Stimulated activated CD4-positive, alpha-beta T cell treated with anti-CD3 and anti-CD28 coated beads, Interleukin-4, amount 100 ng/mL, for 1 hour (primary cell): ENCODE measurements around the gene SLC26A8.
"Not testable (repeated sequence)": the region's sequence is repeated elsewhere in the genome, so short reads cannot be mapped to it uniquely, and the experiment has no call there.

Experiments
- DNase-seq: peaks from one replicate; pipeline ENCODE4 v3.0.0-alpha.2; 2020

SLC26A8 gene

GRCh38 chr6:35941170-35941569 is 83.3 kb downstream of the SLC26A8 start:
- not testable (repeated sequence) for DNase-seq

- not testable (repeated sequence) for DNase-seq
Measured at GRCh38 chr6:35940014-35940413, 84.4 kb downstream of the SLC26A8 start.

- not testable (repeated sequence) for DNase-seq
Measured at GRCh38 chr6:35939259-35939658, 85.2 kb downstream of the SLC26A8 start.

DNA sequence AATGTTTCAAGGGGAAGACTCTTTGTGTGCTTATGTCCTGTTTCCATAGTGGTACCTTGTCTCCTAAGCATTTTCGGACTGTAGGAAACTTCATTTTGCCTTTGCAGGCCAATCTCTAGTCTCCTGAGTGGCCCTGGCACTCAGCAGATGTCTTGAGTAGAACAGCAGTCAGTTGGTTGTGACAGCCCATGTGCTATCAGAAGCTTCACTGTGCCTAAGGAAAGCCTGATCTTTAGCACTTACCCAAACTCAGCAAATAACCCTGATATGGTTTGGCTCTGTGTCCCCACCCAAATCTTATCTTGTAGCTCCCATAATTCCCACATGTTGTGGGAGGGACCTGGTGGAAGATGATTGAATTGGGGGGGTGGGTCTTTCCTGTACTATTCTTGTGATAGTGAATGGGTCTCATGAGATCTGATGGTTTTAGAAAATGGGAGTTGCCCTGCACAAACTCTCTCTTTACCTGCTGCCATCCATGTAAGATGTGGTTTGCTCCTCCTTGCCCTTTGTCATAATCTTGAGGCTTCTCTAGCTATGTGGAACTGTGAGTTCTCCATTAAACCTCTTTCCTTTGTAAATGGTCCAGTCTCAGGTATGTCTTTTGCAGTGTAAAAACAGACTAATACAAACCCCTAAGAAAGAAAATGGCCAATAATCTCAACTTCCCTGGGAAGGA is 87.6 kb downstream of the SLC26A8 start:
- no peak for DNase-seq

DNA sequence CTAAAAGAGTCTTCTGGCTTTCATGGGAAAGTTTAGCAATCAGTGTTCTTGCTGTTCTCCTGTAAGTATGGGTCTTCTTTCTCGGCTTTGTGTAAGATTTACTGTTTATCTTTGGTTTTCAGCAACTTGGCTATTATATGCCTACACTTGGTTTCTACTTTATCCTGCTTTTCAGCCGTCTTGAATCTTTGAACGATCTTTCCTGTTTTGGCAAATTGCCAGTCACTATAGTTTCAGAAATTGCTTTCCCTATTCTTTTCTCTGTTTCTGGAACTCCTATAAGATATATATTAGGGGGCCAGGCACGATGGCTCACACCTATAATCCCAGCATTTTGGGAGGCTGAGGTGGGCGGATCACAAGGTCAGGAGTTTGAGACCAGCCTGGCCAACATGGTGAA is 89.0 kb downstream of the SLC26A8 start:
- no peak for DNase-seq

DNA sequence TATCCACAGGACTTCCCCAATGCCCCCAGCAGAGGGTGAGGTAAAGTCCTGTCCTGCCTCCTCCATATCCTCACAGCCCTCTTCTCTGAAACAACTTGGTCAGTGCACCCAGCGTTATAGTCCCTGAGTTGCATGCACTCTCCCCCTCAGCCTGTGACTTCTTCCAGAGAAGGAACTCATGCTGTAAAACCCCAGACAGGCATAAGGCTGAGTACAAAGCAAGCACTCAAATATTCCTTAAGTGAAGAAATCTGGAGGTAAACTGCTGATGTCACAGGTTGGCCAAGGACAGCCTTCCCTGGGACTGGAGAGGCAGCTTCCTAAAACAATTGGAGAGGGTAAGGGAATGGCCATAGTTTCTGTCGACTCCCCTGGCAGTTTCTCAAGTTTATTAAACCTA is 90.6 kb downstream of the SLC26A8 start:
- no peak for DNase-seq

DNA sequence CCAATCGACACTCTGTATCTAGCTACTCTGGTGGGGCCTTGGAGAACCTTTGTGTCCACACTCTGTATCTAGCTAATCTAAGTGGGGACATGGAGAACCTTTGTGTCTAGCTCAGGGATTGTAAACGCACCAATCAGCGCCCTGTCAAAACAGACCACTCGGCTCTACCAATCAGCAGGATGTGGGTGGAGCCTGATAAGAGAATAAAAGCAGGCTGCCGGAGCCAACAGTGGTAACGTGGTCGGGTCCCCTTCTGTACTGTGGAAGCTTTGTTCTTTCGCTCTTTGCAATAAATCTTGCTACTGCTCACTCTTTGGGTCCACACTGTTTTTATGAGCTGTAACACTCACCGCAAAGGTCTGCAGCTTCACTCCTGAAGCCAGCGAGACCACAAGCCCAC is 92.6 kb downstream of the SLC26A8 start:
- DNase-seq: not testable (repeated sequence)

- no peak for DNase-seq
Measured at GRCh38 chr6:35931120-35931561, 93.3 kb downstream of the SLC26A8 start.

DNA sequence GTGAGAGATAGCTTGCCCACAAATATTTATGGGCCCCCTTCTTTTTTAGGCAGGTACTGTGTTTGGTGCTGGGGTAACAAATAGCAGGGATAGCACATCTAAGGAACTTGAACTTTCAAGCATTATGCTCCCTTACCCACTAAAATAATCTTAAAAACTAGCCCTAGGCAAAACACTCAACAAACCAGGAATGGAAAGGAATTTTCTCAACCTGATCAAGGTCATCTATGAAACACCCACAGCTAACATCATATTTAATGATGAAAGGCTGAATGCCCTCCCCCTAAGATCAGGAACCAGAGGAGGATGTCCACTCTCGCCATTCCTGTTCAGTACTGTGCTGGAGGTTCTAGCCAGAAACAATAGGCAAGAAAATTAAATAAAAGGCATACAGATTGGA is 94.8 kb downstream of the SLC26A8 start:
- no peak for DNase-seq

DNA sequence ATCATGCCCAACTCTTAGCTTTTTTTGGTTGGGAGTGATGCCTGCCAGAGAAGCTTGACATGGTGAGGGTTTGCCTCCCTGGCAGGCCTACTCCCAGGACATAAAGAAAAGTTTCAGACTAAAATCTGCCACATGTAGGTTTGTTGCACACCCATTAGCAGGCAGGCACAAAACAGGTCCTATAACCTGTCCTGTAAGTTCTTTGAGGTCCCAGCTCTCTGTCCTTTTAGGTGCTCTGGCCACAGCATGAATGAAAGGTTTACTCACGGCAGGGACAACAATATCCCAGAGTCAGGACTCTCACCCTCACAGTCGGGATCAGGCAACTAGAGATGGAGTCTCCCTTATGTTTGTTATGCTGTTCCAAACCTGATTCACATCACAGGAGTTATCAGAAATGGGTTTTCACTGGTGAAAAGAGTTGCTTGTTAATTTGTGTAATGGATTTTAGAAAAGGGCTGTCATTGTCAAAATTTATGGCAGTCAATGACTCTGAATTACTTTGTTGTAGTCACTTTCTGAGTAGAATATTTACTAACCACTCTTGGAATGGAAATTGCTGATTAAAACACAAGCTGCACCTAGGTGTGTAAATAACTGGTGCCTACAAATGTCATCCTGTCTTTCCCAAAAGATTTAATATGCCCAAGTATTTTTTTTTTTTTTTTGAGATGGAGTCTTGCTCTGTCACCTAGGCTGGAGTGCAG is 97.8 kb downstream of the SLC26A8 start:
- no peak for DNase-seq

- no peak for DNase-seq
Measured at GRCh38 chr6:35925961-35926360, 98.5 kb downstream of the SLC26A8 start.

DNA sequence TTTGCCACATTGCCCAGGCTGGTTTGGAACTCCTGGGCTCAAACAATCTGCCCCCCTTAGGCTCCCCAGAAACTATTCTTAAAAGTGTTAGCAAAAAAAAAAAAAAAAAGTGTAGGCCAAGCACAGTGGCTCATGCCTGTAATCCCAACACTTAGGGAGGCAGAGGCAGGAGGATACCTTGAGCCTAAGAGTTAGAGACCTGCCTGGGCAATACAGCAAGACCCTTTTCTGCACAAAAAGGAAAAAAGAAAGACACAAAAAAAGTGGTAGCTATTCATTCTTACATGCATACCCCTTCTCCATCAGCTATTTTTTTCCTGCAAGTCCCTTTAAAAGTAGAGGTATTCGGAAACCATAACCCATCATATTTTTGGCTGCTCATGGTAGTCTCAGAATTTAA is 100.3 kb downstream of the SLC26A8 start:
- DNase-seq: no peak

DNA sequence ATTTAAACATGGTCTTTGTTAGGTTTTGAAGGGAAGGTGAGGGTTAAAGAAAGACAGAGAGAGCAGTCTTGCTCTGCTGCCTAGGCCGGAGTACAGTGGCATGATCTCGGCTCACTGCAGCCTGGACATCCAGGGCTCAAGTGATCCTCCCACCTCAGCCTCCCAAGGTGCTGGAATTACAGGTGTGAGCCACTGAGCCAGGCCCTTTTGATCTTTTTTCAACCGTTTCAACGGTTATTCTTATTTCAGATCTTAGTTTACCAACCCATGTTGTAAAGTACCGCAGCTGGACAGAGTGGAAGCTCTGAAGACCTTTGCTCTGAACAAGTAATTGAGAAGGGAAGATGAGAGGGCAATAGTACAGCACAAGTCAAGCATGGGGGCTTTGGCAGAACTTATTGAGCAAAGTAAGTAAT is 102.3 kb downstream of the SLC26A8 start:
- no peak for DNase-seq

GRCh38 chr6:35920793-35921732 is 103.4 kb downstream of the SLC26A8 start, which contains the start of gene SRPK1:
SRPK1 (minus strand) TSS chr6:35921098; CDS start chr6:35921056, 42 bp downstream.
- peak; percentile 88 for DNase-seq

DNA sequence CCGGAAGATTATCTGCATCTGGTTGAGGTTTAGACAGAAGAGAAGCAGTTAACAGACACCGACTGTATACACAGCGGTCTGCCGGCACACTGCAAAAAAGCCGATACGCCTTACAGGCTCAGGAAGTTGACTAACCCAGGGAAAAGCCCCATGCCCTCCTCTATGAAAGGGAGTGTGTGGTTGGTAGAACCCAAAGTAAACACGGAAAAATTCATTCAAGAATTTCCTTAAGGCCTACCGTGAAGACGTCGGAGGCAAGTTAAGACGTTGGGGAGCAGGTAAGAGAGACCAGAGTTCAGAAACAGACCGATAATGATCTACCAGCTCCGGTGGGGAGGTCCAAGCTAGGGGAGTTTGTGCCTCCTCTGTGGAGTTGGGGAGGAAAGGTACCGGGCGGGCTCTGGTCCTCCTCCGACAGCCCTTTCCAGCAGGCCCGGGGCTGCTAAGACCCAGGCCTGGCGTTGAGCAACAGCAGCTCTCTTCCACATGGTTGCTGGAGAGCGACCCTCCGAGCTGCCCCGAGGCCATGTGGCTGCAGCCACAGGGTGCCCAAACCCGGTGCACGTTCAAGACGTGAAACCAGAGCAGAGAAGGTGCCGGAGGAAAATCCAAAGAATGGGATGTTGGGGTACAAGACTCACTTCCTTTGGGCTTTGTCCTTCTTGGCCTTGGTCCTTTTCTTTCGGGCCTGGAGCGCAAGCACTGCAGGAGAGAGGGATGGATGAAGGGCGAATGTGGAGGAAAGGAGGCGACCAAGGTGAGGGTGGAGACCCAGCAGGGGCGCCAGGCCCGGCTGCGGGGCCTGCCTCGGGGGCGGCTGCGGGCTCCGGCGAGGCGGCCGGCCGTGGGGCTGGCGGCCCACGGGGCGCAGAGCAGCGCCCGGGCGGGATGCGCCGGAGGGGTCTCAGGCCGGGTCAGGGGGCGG is 104.4 kb downstream of the SLC26A8 start:
- DNase-seq: peak; percentile 52

DNA sequence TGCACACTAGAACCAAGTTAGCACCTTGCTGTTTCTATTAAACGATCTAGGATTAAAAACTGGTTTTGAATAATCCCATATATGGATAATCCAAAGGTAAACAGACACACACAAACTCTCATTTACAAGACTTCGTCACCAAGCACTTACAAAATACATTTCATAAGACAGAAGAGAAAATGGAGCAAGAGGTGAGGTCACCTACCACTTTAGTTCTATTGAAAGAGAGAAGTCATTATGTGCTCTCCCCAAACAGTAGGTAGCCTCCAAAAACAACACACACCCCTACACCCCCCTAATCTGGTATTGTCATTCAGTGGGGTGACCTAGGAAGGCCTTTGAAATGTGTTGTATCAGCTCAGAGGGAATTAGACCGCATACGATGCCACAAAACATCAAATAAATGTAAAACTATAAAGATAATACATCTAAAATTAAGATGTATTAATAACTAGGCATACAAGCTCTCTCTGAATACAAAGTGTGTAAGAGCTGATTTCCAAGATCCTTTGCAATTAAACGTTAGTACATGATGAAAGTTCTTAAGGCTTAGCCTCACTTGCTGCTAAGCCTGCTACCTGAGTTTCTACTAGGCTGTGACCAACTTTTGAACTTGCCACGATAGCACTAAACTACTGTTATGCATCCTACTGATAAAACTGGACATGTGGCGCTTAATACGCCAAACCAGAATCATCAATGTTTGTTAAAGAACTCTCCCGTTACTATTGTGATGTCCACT is 105.2 kb downstream of the SLC26A8 start:
- no peak for DNase-seq

DNA sequence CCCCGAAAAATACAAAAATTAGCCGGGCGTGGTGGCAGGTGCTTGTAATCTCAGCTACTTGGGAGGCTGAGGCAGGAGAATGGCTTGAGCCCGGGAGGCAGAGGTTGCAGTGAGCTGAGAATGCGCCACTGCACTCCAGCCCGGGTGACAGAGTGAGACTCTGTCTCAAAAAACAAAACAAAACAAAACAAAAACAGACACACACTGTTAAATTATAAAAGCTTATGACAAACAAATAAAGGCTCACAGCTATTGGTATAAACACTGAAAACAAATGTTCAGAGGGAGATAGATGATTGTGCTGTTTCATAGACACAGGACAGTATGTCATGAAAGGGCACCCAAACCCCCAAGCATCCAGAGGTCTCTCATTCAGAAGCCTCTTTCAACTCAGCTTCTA is 107.5 kb downstream of the SLC26A8 start:
- DNase-seq: not testable (repeated sequence)

GRCh38 chr6:35916056-35916455 is 108.4 kb downstream of the SLC26A8 start:
- no peak for DNase-seq

- no peak for DNase-seq
Measured at GRCh38 chr6:35914536-35914935, 109.9 kb downstream of the SLC26A8 start.

GRCh38 chr6:35911871-35912653 is 112.4 kb downstream of the SLC26A8 start:
- no peak for DNase-seq
